GM19238 (cell line): ENCODE measurements around the gene TARP.

Source experiments
- DNase-seq: peaks from one replicate; pipeline ENCODE4 v3.0.0; 2011; ENCODE audit warnings: low spot score; ENCODE audit not compliant: insufficient read length

TARP gene

DNA sequence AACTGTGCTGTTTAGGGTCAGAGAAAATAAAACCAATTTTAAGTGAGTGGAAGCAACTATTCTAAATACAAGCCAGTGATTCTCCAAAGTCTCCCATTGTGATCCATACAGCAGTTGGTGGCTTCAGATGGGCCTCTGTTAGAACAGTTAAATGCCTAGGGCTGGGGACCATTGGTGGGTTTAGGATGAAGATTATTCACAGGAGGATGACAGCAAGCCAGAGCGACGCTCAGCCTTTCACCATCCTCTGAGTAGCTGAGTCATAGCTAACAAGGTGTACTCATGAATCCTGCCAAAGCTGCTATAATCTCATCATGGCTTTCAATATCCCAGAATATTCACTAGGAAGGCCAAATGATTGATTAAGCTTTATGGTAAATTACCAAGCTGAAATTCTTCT is 55.8 kb downstream of the TARP start:
- DNase-seq = no peak

GRCh38 chr7:38215735-38216670 is 57.4 kb downstream of the TARP start:
- DNase-seq = peak; percentile 62

- DNase-seq = no peak
Measured at GRCh38 chr7:38215115-38215514, 58.3 kb downstream of the TARP start.

- no peak for DNase-seq
Measured at GRCh38 chr7:38211940-38212339, 61.5 kb downstream of the TARP start.

GRCh38 chr7:38211486-38211885 is 62.0 kb downstream of the TARP start:
- no peak for DNase-seq
